NCI-H2227 (cell line): Measurements from ENCODE around the gene TCP11.
"Not testable (repeated sequence)": the region's sequence is repeated elsewhere in the genome, so short reads cannot be mapped to it uniquely, and the experiment has no call there.

Source experiments
- DNase-seq: peaks from one replicate; lab custom pipeline; 2025; ENCODE audit not compliant: unreplicated experiment; lab: John Stamatoyannopoulos, UW

The TCP11 gene

GRCh38 chr6:35148167-35148741 lies 7.1 kb upstream of the TCP11 start:
- DNase-seq: no peak

GRCh38 chr6:35147486-35147885 lies 6.3 kb upstream of the TCP11 start:
- DNase-seq: no peak

- no peak for DNase-seq
Measured at GRCh38 chr6:35147026-35147425, 5.9 kb upstream of the TCP11 start.

GRCh38 chr6:35146453-35146852 lies 5.3 kb upstream of the TCP11 start:
- peak; percentile 12 for DNase-seq

- no peak for DNase-seq
Measured at GRCh38 chr6:35145757-35146156, 4.6 kb upstream of the TCP11 start.

GRCh38 chr6:35142588-35143569 lies 1.7 kb upstream of the TCP11 start:
- DNase-seq: no peak

GRCh38 chr6:35140639-35141006 lies 516 bp downstream of the TCP11 start:
- DNase-seq: no peak

GRCh38 chr6:35139924-35140638 lies 1.1 kb downstream of the TCP11 start:
- DNase-seq: peak; percentile 75

GRCh38 chr6:35139470-35139869 lies 1.7 kb downstream of the TCP11 start:
- DNase-seq: no peak

- DNase-seq: not testable (repeated sequence)
Measured at GRCh38 chr6:35138191-35138590, 2.9 kb downstream of the TCP11 start.

GRCh38 chr6:35136185-35136584 lies 5.0 kb downstream of the TCP11 start:
- DNase-seq: no peak

GRCh38 chr6:35128496-35128895 lies 12.6 kb downstream of the TCP11 start:
- DNase-seq: no peak

GRCh38 chr6:35128042-35128441 lies 13.1 kb downstream of the TCP11 start:
- DNase-seq: no peak

- no peak for DNase-seq
Measured at GRCh38 chr6:35124356-35124755, 16.8 kb downstream of the TCP11 start.

GRCh38 chr6:35120746-35121145 lies 20.4 kb downstream of the TCP11 start:
- no peak for DNase-seq

- no peak for DNase-seq
Measured at GRCh38 chr6:35108309-35108885, 32.7 kb downstream of the TCP11 start.

GRCh38 chr6:35107761-35108160 lies 33.4 kb downstream of the TCP11 start:
- DNase-seq: not testable (repeated sequence)

- not testable (repeated sequence) for DNase-seq
Measured at GRCh38 chr6:35107208-35107607, 33.9 kb downstream of the TCP11 start.

- DNase-seq: not testable (repeated sequence)
Measured at GRCh38 chr6:35106061-35106460, 35.1 kb downstream of the TCP11 start.

GRCh38 chr6:35105078-35105477 lies 36.1 kb downstream of the TCP11 start:
- no peak for DNase-seq

- DNase-seq: no peak
Measured at GRCh38 chr6:35099116-35099515, 42.0 kb downstream of the TCP11 start.
